ENCODE results near the gene EIF2S3.
"Not testable (repeated sequence)": the region's sequence is repeated elsewhere in the genome, so short reads cannot be mapped to it uniquely, and the experiment has no call there.

The EIF2S3 gene

DNA sequence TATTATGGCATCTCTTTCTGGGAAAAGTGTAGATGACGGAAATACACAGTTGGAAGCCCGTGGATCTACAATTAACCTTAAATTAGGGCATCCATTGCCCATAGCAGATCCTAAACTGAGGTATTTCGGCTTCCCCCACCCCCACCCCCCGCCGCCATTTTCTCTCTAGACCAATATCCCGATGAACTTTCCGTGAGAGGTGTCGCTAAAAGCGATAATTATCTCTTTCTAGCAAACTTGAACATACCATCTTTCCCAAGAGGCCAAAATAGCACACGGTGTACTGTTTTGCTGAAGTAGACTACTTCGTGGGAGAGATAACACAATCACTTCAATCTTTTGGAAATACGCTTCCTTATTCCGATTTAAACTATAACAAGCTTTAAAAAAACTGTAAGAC is 28.3 kb upstream of the EIF2S3 start:
- Histone ChIP-seq H3K4me1 (ENCODE audit: insufficient read depth, low read length) (no peaks in the 10 kb centered on the region), H3K9ac (ENCODE audit: low read depth, low read length) (peak overlapping the region; percentile 81), H3K9me3 (ENCODE audit: control insufficient read depth, insufficient read depth, low read length) (no peaks in the 10 kb centered on the region), H3K36me3 (ENCODE audit: insufficient read depth, low read length) (no peaks in the 10 kb centered on the region)

DNA sequence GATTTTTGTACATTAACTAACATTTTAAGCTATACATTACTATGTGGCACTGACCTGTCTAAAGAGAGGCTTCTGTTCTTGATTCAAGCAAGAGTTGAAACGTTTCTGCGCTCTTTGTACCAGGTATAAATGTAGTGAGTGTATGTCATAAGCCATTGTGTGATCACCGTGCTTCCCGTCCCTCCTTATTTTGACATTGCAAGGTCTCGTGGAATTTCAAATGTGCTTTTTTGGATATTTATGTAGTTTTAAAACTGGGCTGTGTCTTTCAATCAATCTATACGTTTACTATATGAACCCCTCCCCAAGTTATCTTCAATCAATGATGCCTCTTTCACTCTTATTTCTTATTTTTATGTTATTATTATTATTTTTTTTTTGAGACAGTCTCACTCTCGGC is 27.7 kb upstream of the EIF2S3 start, which contains the start of gene KLHL15:
TSS of gene KLHL15 (minus strand) at position 101 of the 400 bp plus-strand sequence. CDS start 20,493 bp downstream, outside the sequence.
- Histone ChIP-seq H3K4me1 (ENCODE audit: insufficient read depth, low read length) (no peaks in the 10 kb centered on the region), H3K9ac (ENCODE audit: low read depth, low read length) (peak within 1 kb of the TSS; percentile 81), H3K9me3 (ENCODE audit: control insufficient read depth, insufficient read depth, low read length) (no peaks in the 10 kb centered on the region), H3K36me3 (ENCODE audit: insufficient read depth, low read length) (no peaks in the 10 kb centered on the region)

GRCh38 chrX:24027985-24028384 is 26.8 kb upstream of the EIF2S3 start:
- no peaks in the 10 kb centered on the region for H3K36me3 ChIP-seq (ENCODE audit: insufficient read depth, low read length)
- no peaks in the 10 kb centered on the region for H3K4me1 ChIP-seq (ENCODE audit: insufficient read depth, low read length)
- H3K9me3 ChIP-seq (ENCODE audit: control insufficient read depth, insufficient read depth, low read length) = no peaks in the 10 kb centered on the region
- H3K9ac ChIP-seq (ENCODE audit: low read depth, low read length) = no peak overlapping the region

- H3K9me3 ChIP-seq (ENCODE audit: control insufficient read depth, insufficient read depth, low read length) = no peaks in the 10 kb centered on the region
- H3K4me1 ChIP-seq (ENCODE audit: insufficient read depth, low read length) = no peaks in the 10 kb centered on the region
- H3K36me3 ChIP-seq (ENCODE audit: insufficient read depth, low read length) = no peaks in the 10 kb centered on the region
- H3K9ac ChIP-seq (ENCODE audit: low read depth, low read length) = no peak overlapping the region
Observed at GRCh38 chrX:24030597-24030996, 24.2 kb upstream of the EIF2S3 start.

GRCh38 chrX:24034485-24034884 is 20.3 kb upstream of the EIF2S3 start:
- H3K9ac ChIP-seq (ENCODE audit: low read depth, low read length) = no peak overlapping the region
- H3K9me3 ChIP-seq (ENCODE audit: control insufficient read depth, insufficient read depth, low read length) = no peaks in the 10 kb centered on the region
- no peaks in the 10 kb centered on the region for H3K36me3 ChIP-seq (ENCODE audit: insufficient read depth, low read length)
- no peaks in the 10 kb centered on the region for H3K4me1 ChIP-seq (ENCODE audit: insufficient read depth, low read length)

DNA sequence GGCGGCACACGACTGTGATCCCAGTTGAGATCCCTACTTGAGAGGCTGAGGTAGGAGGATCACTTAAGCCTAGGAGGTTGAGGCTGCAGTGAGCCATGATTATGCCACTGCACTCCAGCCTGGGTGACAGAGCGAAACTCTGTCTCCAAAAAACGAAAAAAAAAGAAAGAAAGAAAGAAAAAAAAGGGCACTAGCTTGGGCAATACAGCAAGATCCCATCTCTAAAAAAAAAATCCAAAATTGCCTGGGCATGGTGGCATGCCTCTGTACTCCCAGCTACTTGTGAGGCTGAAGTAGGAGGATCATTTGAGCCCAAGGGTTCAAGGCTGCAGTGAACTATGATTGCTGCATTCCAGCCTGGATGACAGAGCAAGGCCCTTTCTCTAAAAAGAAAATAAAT is 17.0 kb upstream of the EIF2S3 start:
- no peaks in the 10 kb centered on the region for H3K9me3 ChIP-seq (ENCODE audit: control insufficient read depth, insufficient read depth, low read length)
- H3K36me3 ChIP-seq (ENCODE audit: insufficient read depth, low read length) = no peaks in the 10 kb centered on the region
- H3K4me1 ChIP-seq (ENCODE audit: insufficient read depth, low read length) = no peaks in the 10 kb centered on the region
- no peak overlapping the region for H3K9ac ChIP-seq (ENCODE audit: low read depth, low read length)

DNA sequence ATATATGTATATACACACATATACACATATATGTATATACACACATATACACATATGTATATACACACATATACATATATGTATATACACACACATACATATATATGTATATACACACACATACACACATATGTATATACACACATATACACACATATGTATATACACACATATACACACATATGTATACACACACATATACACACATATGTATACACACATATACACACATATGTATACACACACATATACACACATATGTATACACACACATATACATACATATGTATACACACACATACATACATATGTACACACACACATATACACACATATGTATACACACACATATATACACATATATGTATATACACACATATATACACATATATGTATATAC is 8.7 kb upstream of the EIF2S3 start:
- H3K4me1 ChIP-seq (ENCODE audit: insufficient read depth, low read length); H3K9ac ChIP-seq (ENCODE audit: low read depth, low read length); H3K36me3 ChIP-seq (ENCODE audit: insufficient read depth, low read length); H3K9me3 ChIP-seq (ENCODE audit: control insufficient read depth, insufficient read depth, low read length): not testable (repeated sequence)

DNA sequence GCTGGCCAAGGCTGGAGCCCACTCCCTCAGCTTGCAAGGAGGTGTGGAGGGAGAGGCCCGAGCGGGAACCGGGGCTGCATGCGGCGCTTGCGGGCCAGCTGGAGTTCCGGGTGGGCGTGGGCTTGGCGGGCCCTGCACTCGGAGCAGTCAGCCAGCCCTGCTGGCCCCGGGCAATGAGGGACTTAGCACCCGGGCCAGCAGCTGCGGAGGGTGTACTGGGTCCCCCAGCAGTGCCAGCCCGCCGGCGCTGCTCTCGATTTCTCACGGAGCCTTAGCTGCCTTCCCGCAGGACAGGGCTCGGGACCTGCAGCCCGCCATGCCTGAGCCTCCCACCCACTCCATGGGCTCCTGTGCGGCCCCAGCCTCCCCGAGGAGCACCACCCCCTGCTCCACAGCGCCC is 5.1 kb upstream of the EIF2S3 start:
- not testable (repeated sequence) for H3K4me1 ChIP-seq (ENCODE audit: insufficient read depth, low read length); H3K36me3 ChIP-seq (ENCODE audit: insufficient read depth, low read length); H3K9ac ChIP-seq (ENCODE audit: low read depth, low read length); H3K9me3 ChIP-seq (ENCODE audit: control insufficient read depth, insufficient read depth, low read length)

DNA sequence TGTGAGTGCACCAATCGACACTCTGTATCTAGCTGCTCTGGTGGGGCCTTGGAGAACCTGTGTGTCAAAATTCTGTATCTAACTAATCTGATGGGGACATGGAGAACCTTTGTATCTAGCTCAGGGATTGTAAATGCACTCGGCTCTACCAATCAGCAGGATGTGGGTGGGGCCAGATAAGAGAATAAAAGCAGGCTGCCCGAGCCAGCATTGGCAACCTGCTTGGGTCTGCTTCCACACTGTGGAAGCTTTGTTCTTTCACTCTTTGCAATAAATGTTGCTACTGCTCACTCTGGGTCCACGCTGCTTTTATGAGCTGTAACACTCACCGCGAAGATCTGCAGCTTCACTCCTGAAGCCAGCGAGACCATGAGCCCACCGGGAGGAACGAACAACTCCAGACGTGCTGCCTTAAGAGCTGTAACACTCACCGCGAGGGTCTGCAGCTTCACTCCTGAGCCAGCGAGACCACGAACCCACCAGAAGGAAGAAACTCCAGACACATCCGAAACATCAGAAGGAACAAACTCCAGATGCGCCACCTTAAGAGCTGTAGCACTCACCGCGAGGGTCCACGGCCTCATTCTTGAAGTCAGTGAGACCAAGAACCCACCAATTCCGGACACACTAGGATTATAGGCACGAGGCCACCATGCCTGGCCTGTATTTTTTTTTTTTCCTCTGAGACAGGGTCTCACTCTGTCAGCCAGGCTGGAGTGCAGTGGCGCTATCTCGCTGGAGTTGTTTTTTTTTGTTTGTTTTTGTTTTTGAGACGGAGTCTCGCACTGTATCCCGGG is 4.0 kb upstream of the EIF2S3 start:
- not testable (repeated sequence) for H3K9me3 ChIP-seq (ENCODE audit: control insufficient read depth, insufficient read depth, low read length); H3K4me1 ChIP-seq (ENCODE audit: insufficient read depth, low read length); H3K36me3 ChIP-seq (ENCODE audit: insufficient read depth, low read length); H3K9ac ChIP-seq (ENCODE audit: low read depth, low read length)

DNA sequence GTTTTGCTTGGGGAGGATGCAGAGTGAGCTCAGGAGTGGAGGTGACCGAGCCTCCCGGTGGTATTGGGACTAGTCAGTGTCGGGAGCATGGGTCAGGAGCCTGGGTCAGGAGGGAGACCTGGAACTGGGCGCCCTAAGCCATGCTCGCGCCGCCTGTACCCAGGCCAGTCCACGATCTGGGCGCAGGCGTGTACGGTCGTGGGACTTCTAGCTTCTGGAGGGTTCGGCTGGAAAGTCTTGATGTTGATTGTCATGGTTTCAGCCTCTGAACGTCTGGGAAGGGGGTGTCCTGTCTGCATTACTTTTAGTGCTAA is 244 bp downstream of the EIF2S3 start:
- Histone ChIP-seq H3K4me1 (ENCODE audit: insufficient read depth, low read length) (no peaks in the 10 kb centered on the region), H3K36me3 (ENCODE audit: insufficient read depth, low read length) (peaks cover 24% of the 10 kb centered on the region), H3K9ac (ENCODE audit: low read depth, low read length) (no peak overlapping the region), H3K9me3 (ENCODE audit: control insufficient read depth, insufficient read depth, low read length) (no peaks in the 10 kb centered on the region)

DNA sequence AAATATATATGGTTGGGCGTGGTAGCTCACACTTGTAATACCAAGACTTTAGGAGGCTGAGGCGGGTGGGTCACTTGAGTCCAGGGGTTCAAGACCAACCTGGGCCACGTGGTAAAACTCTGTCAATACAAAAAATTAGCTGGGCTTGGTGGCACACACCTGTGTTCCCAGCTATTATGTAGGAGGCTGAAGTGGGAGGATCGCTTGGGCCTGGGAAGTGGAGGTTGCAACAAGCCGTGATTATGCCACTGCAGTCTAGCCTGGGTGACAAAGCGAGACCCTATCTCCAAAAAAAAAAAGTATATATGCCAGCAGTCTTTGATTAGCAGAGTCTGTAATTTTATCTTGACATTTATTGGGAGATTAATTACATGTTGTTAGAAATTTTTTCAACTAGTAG is 8.7 kb downstream of the EIF2S3 start:
- H3K4me1 ChIP-seq (ENCODE audit: insufficient read depth, low read length) = no peaks in the 10 kb centered on the region
- H3K9me3 ChIP-seq (ENCODE audit: control insufficient read depth, insufficient read depth, low read length) = no peaks in the 10 kb centered on the region
- peaks cover 57% of the 10 kb centered on the region for H3K36me3 ChIP-seq (ENCODE audit: insufficient read depth, low read length)
- no peak overlapping the region for H3K9ac ChIP-seq (ENCODE audit: low read depth, low read length)

DNA sequence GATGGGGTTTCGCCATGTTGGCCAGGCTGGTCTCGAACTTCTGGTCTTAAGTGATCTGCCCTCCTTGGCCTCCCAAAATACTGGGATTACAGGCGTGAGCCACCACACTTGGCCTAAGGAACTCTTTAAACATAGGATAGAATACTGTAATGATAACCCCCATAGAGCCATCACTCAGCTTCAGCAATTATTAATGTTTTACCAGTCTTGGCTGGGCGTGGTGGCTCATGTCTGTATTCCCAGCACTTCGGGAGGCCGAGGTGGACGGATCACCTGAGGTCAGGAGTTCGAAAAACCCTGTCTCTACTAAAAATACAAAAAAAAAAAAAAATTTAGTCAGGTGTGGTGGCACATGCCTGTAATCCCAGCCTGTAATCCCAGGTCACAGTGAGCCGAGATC is 15.1 kb downstream of the EIF2S3 start:
- peaks cover 43% of the 10 kb centered on the region for H3K36me3 ChIP-seq (ENCODE audit: insufficient read depth, low read length)
- no peak overlapping the region for H3K9ac ChIP-seq (ENCODE audit: low read depth, low read length)
- H3K4me1 ChIP-seq (ENCODE audit: insufficient read depth, low read length) = no peaks in the 10 kb centered on the region
- H3K9me3 ChIP-seq (ENCODE audit: control insufficient read depth, insufficient read depth, low read length) = no peaks in the 10 kb centered on the region

DNA sequence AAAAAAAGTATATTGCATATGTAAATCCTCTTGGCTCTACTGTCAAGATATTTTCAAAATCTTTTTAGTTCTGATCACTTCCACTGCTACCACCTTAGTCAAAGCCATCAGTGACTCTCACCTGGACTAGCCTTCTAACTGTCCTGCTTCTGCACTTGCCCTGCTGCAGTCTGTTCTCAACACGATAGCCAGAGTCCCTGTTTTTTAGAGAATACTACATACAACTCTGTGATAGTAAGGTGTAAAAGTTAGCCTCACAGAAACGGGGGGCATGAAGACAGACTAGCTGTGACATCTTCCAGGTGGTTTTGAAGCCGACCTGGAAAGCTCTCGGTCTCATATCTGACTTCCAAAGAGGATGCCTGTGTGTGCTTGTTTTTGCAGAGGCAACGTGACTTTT is 24.7 kb downstream of the EIF2S3 start:
- Histone ChIP-seq H3K36me3 (ENCODE audit: insufficient read depth, low read length) (peaks cover 21% of the 10 kb centered on the region), H3K4me1 (ENCODE audit: insufficient read depth, low read length) (no peaks in the 10 kb centered on the region), H3K9ac (ENCODE audit: low read depth, low read length) (no peak overlapping the region), H3K9me3 (ENCODE audit: control insufficient read depth, insufficient read depth, low read length) (no peaks in the 10 kb centered on the region)

GRCh38 chrX:24080245-24080644 is 25.5 kb downstream of the EIF2S3 start:
- H3K9me3 ChIP-seq (ENCODE audit: control insufficient read depth, insufficient read depth, low read length); H3K4me1 ChIP-seq (ENCODE audit: insufficient read depth, low read length): not testable (repeated sequence)
- H3K36me3 ChIP-seq (ENCODE audit: insufficient read depth, low read length) = peaks cover 14% of the 10 kb centered on the region

GRCh38 chrX:24080704-24081103 is 25.9 kb downstream of the EIF2S3 start:
- Histone ChIP-seq H3K4me1 (ENCODE audit: insufficient read depth, low read length) (no peaks in the 10 kb centered on the region), H3K36me3 (ENCODE audit: insufficient read depth, low read length) (peaks cover 12% of the 10 kb centered on the region)

More at GRCh38 chrX:24080245-24080644, 25.5 kb downstream of the EIF2S3 start:
- not testable (repeated sequence) for H3K9ac ChIP-seq (ENCODE audit: low read depth, low read length)

More at GRCh38 chrX:24080704-24081103, 25.9 kb downstream of the EIF2S3 start:
- Histone ChIP-seq H3K9ac (ENCODE audit: low read depth, low read length) (no peak overlapping the region), H3K9me3 (ENCODE audit: control insufficient read depth, insufficient read depth, low read length) (no peaks in the 10 kb centered on the region)

All from ES-I3 (cell line).